ENCODE measurements around the gene MYOT.

GRCh38 chr5:137845472-137845871 is 22.2 kb upstream of the MYOT start:
- no peak for TF ChIP-seq CTCF (IDR thresholded peaks at IDR 0.05; ENCODE audit: insufficient read depth, low read length)
- no peak for TF ChIP-seq REST (IDR thresholded peaks at IDR 0.05; ENCODE audit: insufficient replicate concordance, low read depth)

Measured in HL-60 (cell line).